ENCODE measurements around the gene CACNA2D1.

DNA sequence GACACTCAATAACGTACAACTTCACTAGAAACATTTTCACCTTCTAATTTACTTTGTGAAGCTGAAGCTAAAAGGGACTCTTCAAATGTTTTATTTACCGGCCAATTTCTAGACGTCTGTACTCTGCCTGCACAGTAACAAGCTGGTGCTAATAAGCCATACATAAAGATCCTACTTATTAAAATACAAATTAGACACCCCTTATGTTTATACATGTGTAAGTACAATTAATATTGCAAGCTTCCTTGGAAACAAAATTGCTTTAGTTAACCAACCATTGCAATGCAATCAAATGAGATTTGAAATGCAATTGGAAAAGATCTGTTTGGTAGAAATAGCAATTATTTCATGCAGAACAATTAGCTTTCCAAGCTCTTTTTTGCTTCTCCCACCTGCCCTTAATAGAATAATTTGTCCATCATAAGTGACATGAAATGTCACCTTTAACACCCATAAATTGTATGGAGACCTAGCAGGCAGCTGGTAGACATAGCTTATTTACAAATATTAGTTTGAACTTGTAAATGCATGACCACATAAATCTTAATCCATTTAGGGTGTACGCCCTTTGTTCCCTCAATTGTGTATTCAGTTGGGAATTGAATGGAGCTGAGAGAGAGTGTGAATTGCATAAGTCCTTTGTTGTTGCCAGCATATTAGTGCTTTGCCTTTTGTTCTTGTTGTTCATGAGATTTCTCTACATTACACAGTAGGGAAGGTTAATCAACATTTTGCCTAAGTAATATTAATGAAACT lies 277.1 kb downstream of the CACNA2D1 start:
- TF ChIP-seq PCBP1 (IDR thresholded peaks at IDR 0.05; ENCODE audit: low read depth, low read length, poor library complexity, severe bottlenecking) (no peak), MAZ (CRISPR knock-in tag; conservative IDR thresholded peaks at IDR 0.05 in 1 of 2, IDR thresholded peaks at IDR 0.05 in 1 of 2) (no peak), POLR2AphosphoS5 (IDR thresholded peaks at IDR 0.05; ENCODE audit: control insufficient read depth, insufficient read depth, low read depth, low read length) (no peak), NR3C1 (CRISPR knock-in tag; IDR thresholded peaks at IDR 0.05) (no peak), SIN3A (IDR thresholded peaks at IDR 0.05; ENCODE audit: borderline replicate concordance in 2 of 2, control insufficient read depth in 1 of 2, low read depth in 2 of 2, low read length in 2 of 2) (no peak), RCOR1 (IDR thresholded peaks at IDR 0.05; ENCODE audit: borderline replicate concordance in 1 of 2, low read depth in 2 of 2, low read length in 2 of 2) (no peak), RBM17 (IDR thresholded peaks at IDR 0.05; ENCODE audit: borderline replicate concordance, low read depth, low read length) (no peak), POLR2A (conservative IDR thresholded peaks at IDR 0.05) (no peak), ADNP (tag; IDR thresholded peaks at IDR 0.05) (no peak), SP1 (CRISPR knock-in tag; IDR thresholded peaks at IDR 0.05) (no peak)
- TF ChIP-seq, protein P1, sequence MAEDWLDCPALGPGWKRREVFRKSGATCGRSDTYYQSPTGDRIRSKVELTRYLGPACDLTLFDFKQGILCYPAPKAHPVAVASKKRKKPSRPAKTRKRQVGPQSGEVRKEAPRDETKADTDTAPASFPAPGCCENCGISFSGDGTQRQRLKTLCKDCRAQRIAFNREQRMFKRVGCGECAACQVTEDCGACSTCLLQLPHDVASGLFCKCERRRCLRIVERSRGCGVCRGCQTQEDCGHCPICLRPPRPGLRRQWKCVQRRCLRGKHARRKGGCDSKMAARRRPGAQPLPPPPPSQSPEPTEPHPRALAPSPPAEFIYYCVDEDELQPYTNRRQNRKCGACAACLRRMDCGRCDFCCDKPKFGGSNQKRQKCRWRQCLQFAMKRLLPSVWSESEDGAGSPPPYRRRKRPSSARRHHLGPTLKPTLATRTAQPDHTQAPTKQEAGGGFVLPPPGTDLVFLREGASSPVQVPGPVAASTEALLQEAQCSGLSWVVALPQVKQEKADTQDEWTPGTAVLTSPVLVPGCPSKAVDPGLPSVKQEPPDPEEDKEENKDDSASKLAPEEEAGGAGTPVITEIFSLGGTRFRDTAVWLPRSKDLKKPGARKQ (CRISPR knock-in tag; IDR thresholded peaks at IDR 0.05): no peak
- TF ChIP-seq, protein P2, sequence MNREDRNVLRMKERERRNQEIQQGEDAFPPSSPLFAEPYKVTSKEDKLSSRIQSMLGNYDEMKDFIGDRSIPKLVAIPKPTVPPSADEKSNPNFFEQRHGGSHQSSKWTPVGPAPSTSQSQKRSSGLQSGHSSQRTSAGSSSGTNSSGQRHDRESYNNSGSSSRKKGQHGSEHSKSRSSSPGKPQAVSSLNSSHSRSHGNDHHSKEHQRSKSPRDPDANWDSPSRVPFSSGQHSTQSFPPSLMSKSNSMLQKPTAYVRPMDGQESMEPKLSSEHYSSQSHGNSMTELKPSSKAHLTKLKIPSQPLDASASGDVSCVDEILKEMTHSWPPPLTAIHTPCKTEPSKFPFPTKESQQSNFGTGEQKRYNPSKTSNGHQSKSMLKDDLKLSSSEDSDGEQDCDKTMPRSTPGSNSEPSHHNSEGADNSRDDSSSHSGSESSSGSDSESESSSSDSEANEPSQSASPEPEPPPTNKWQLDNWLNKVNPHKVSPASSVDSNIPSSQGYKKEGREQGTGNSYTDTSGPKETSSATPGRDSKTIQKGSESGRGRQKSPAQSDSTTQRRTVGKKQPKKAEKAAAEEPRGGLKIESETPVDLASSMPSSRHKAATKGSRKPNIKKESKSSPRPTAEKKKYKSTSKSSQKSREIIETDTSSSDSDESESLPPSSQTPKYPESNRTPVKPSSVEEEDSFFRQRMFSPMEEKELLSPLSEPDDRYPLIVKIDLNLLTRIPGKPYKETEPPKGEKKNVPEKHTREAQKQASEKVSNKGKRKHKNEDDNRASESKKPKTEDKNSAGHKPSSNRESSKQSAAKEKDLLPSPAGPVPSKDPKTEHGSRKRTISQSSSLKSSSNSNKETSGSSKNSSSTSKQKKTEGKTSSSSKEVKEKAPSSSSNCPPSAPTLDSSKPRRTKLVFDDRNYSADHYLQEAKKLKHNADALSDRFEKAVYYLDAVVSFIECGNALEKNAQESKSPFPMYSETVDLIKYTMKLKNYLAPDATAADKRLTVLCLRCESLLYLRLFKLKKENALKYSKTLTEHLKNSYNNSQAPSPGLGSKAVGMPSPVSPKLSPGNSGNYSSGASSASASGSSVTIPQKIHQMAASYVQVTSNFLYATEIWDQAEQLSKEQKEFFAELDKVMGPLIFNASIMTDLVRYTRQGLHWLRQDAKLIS (CRISPR knock-in tag; IDR thresholded peaks at IDR 0.05): no peak
- TF ChIP-seq, protein P3, sequence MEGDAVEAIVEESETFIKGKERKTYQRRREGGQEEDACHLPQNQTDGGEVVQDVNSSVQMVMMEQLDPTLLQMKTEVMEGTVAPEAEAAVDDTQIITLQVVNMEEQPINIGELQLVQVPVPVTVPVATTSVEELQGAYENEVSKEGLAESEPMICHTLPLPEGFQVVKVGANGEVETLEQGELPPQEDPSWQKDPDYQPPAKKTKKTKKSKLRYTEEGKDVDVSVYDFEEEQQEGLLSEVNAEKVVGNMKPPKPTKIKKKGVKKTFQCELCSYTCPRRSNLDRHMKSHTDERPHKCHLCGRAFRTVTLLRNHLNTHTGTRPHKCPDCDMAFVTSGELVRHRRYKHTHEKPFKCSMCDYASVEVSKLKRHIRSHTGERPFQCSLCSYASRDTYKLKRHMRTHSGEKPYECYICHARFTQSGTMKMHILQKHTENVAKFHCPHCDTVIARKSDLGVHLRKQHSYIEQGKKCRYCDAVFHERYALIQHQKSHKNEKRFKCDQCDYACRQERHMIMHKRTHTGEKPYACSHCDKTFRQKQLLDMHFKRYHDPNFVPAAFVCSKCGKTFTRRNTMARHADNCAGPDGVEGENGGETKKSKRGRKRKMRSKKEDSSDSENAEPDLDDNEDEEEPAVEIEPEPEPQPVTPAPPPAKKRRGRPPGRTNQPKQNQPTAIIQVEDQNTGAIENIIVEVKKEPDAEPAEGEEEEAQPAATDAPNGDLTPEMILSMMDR (IDR thresholded peaks at IDR 0.05 in 2 of 3, conservative IDR thresholded peaks at IDR 0.05 in 1 of 3; ENCODE audit: insufficient read depth in 2 of 3, low read depth in 1 of 3, low read length in 3 of 3): no peak
- TF ChIP-seq, protein P4, sequence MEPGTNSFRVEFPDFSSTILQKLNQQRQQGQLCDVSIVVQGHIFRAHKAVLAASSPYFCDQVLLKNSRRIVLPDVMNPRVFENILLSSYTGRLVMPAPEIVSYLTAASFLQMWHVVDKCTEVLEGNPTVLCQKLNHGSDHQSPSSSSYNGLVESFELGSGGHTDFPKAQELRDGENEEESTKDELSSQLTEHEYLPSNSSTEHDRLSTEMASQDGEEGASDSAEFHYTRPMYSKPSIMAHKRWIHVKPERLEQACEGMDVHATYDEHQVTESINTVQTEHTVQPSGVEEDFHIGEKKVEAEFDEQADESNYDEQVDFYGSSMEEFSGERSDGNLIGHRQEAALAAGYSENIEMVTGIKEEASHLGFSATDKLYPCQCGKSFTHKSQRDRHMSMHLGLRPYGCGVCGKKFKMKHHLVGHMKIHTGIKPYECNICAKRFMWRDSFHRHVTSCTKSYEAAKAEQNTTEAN (CRISPR knock-in tag; IDR thresholded peaks at IDR 0.05): no peak

All from K562 (cell line).